Heart right ventricle (tissue), 16 donors: ENCODE results near the gene REL. TPM values are rescaled to one million over a fixed set of nuclear protein-coding genes. Genes with fewer than 3 reads are reported as not detected.
A peak's percentile ranks its signal among the peaks of the same experiment; 100 is the strongest.

ENCODE experiments used
- ATAC-seq, 8 donors: fragments of 200-7000 bp; cut with Tn5 transposase; one replicate each; pipeline ENCODE4 v1.9.1; 2020; ENCODE audit warnings: mild to moderate bottlenecking in 8 of 8, moderate library complexity in 8 of 8, moderate number of reproducible peaks in 1 of 8
- DNase-seq, 2 donors: peaks; one replicate each; pipeline ENCODE4 v3.0.0-alpha.2; 2020
- H3K27ac ChIP-seq, 10 donors: fragments of 200-600 bp; sonication (generic) in 2 of 10; one replicate each; pipeline versions ENCODE4 v1.5.0 to v1.8.0; 2020 to 2022; ENCODE audit warnings: mild to moderate bottlenecking in 3 of 10
- H3K27me3 ChIP-seq, 7 donors: fragments of 200-600 bp; one replicate each; pipeline ENCODE4 v1.8.0; 2021 to 2022; ENCODE audit warnings: mild to moderate bottlenecking in 2 of 7
- H3K36me3 ChIP-seq, 9 donors: fragments of 200-600 bp; sonication (generic) in 1 of 9; one replicate each; pipeline versions ENCODE4 v1.5.0 to v1.8.0; 2020 to 2022; ENCODE audit warnings: mild to moderate bottlenecking in 2 of 9
- H3K4me1 ChIP-seq, 9 donors: fragments of 200-600 bp; sonication (generic) in 1 of 9; one replicate each; pipeline versions ENCODE4 v1.5.0 to v1.8.0; 2020 to 2022; ENCODE audit warnings: mild to moderate bottlenecking in 4 of 9
- H3K4me3 ChIP-seq, 10 donors: fragments of 200-600 bp; sonication (generic) in 2 of 10; one replicate each; pipeline versions ENCODE4 v1.5.0 to v1.8.0; 2020 to 2022; ENCODE audit warnings: mild to moderate bottlenecking in 7 of 10, moderate library complexity in 2 of 10
- H3K9me3 ChIP-seq, 11 donors: fragments of 200-600 bp in 10 of 11; sonication (generic) in 2 of 11; one replicate each; pipeline versions ENCODE4 v1.5.0 to v1.8.0; 2013 to 2022; ENCODE audit warnings: mild to moderate bottlenecking in 2 of 11, control low read depth in 1 of 11, moderate library complexity in 1 of 11
- WGBS, 2 donors: extraction: QIAGEN DNeasy Blood & Tissue Kit; methylation state at CpG; one replicate each; pipeline ENCODE4 v1.1.7; 2013; ENCODE audit warnings: inconsistent platforms in 1 of 2; 5-methylcytosine and 5-hydroxymethylcytosine counted together
- intact Hi-C, 10 donors: fragments of 100-400 bp; cut with DNase I; formaldehyde crosslinking; loops; one replicate each; pipeline versions ENCODE4 v1.11.1 to v1.14.2; 2022
- polyA plus RNA-seq, 2 donors: library from polyadenylated mRNA; stranded (reverse); fragments of 200-250 nt; gene quantifications; one replicate each; pipeline ENCODE4 v1.2.3, GENCODE V29; 2013
- total RNA-seq, 10 donors: library from RNA; stranded (reverse); fragmentation: NEBNext Ultra II Directional in 3 of 10; extraction: Animal tissue kit (Norgen Biotek cat#: 25700) in 3 of 10; gene quantifications; one replicate each; pipeline versions ENCODE4 v1.2.1 to v1.2.4, GENCODE V29; 2021 to 2023
- TF ChIP-seq, protein P1 (sequence below), 9 donors: fragments of 200-600 bp; sonication (generic) in 2 of 9; IDR thresholded peaks; one replicate each; pipeline versions ENCODE4 v1.5.0 to v1.8.0; 2021 to 2022; ENCODE audit warnings: antibody characterized with exemption in 9 of 9, mild to moderate bottlenecking in 5 of 9, moderate library complexity in 1 of 9
- donor health status: Arrhythmogenic right ventricular cardiomyopathy.
- donor health status: ischemic (EF 13 %, LVEDD 7.1; RV severe dilation, severe dysfunction).
- donor health status: healthy with polysubstance abuse.
- donor health status: DM: no; HTN: yes; CAD: no.
- donor health status: DM: no; HTN: no; CAD: no.
- donor health status: ischemic (EF 25% LVEDD 6.9; RV normal size, moderate dysfunction).
- donor health status: ischemic (EF 25% LVEDD 5.7; RV mildly dilated, moderate dysfunction).
- donor health status: healthy.
- donor health status: DM: yes; HTN: yes; CAD: no.
- donor health status: Ischemic cardiomyopathy.
- donor health status: ischemic (EF 35%, LVEDD 5.7; RV mildly dilated, moderate dysfunction).
- donor health status: nonischemic (EF 11% LVEDD 7.7; RV severe dilation, severe dysfunction).
- donor health status: DM: yes; HTN: yes; CAD: no.
- donor health status: PGD.
- donor health status: ischemic (EF 29% LVEDD 5.4; RV normal size, mild dysfunction).
- donor health status: nonischemic (EF 23%, LVEDD 6.1; RV moderate dilation, normal function).

REL gene
- total and polyA plus RNA-seq, 12 donors: 0.49 to 11.7 (median 6.4) TPM

DNA sequence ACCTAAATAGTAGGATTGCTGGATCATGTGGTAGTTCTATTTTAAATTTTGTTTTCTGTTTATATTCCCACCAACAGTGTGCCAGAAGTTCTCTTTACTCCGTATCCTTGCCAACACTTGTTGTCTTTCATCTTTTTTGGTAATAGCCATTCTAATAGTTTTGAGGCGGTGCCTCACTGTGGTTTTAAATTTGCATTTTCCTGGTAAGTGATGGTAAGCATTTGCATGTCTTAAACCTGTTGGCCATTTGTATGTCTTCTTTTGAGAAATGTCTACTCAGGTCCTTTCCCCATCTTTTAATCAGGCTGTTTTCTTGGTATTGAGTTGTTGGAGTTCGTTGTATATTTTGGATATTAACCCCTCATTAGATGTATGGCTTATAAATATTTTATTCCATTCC, 51.6 kb downstream of the REL start:
- Histone ChIP-seq H3K4me3 (no peak overlapping the region), H3K9me3 (no peaks in the 10 kb centered on the region), H3K27ac (no peak overlapping the region), H3K4me1 (peaks cover 0 to 22% (median 0%) of the 10 kb centered on the region in 9 donors), H3K27me3 (no peaks in the 10 kb centered on the region), H3K36me3 (peaks cover 0 to 52% (median 0%) of the 10 kb centered on the region in 9 donors)
- intact Hi-C loops: no loop called here
- ATAC-seq (no peak), DNase-seq (no peak)
- TF ChIP-seq, protein P1, sequence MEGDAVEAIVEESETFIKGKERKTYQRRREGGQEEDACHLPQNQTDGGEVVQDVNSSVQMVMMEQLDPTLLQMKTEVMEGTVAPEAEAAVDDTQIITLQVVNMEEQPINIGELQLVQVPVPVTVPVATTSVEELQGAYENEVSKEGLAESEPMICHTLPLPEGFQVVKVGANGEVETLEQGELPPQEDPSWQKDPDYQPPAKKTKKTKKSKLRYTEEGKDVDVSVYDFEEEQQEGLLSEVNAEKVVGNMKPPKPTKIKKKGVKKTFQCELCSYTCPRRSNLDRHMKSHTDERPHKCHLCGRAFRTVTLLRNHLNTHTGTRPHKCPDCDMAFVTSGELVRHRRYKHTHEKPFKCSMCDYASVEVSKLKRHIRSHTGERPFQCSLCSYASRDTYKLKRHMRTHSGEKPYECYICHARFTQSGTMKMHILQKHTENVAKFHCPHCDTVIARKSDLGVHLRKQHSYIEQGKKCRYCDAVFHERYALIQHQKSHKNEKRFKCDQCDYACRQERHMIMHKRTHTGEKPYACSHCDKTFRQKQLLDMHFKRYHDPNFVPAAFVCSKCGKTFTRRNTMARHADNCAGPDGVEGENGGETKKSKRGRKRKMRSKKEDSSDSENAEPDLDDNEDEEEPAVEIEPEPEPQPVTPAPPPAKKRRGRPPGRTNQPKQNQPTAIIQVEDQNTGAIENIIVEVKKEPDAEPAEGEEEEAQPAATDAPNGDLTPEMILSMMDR (IDR thresholded peaks at IDR 0.05): no peak
- 95 to 98% methylated on average over 3 of the region's 3 CpGs for WGBS, 2 donors

DNA sequence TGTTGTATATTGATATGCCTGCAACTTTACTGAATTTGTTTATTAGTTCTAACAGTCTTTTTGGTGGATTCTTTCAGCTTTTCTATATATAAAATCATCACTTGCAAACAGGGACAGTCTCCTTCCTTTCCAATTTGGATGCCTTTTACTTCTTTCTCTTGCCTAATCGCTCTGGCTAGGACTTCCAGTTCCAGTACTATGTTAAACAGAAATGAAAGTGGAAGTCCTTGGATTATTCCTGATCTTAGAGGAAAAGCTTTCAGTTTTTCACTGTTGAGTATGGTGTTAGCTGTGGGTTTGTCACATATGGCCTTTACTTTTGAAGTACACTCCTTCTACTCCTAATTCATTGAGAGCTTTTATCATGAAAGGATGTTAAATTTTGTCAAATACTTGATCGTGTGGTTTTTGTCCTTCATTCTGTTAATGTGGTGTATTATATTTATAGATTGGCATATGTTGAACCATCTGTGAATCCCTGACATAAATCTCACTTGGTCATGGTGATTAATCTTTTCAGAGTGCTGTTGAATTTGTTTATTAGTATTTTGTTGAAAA, 52.9 kb downstream of the REL start:
- Histone ChIP-seq H3K27me3 (no peaks in the 10 kb centered on the region), H3K27ac (peak overlapping the region in 4 of 10 donors; percentile 17 to 51 (median 34)), H3K9me3 (no peaks in the 10 kb centered on the region), H3K4me1 (peaks cover 0 to 22% (median 0%) of the 10 kb centered on the region in 9 donors), H3K4me3 (no peak overlapping the region), H3K36me3 (peaks cover 0 to 51% (median 0%) of the 10 kb centered on the region in 9 donors)
- peak in 5 of 8 donors; percentile 37 to 73 (median 54) for ATAC-seq
- no peak for DNase-seq
- TF ChIP-seq, protein P1 (IDR thresholded peaks at IDR 0.05): no peak
- intact Hi-C loops: no loop called here
- 54 to 73% methylated on average over 2 of the region's 2 CpGs for WGBS, 2 donors

DNA sequence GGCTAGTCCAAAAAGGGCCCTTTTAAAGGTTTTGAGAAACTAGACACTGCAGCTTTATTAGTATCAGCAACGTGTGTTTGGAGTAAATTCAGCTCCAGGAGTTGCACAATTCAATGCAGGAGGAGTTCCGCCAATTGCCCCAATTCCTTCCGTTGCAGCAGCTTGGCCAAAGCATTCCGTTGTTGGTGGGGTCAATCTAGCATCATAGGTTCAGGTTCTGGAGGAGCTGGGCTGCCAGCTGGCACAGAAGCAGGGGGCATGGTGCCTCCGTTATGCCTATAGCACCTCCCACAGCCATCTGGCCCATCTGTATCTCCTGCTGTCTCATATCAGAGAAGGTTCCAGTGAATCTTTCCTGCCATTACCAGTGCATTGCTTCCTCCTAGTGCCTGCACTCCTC, 55.4 kb downstream of the REL start:
- DNase-seq (no peak), ATAC-seq (no peak)
- Histone ChIP-seq H3K4me3 (no peak overlapping the region), H3K27ac (no peak overlapping the region), H3K27me3 (no peaks in the 10 kb centered on the region), H3K4me1 (peaks cover 0 to 22% (median 0%) of the 10 kb centered on the region in 9 donors), H3K9me3 (no peaks in the 10 kb centered on the region), H3K36me3 (peaks cover 0 to 41% (median 0%) of the 10 kb centered on the region in 9 donors)
- intact Hi-C loops: no loop called here
- TF ChIP-seq, protein P1 (IDR thresholded peaks at IDR 0.05): no peak
- WGBS, 2 donors: 88 to 89% methylated on average over 5 of the region's 5 CpGs

DNA sequence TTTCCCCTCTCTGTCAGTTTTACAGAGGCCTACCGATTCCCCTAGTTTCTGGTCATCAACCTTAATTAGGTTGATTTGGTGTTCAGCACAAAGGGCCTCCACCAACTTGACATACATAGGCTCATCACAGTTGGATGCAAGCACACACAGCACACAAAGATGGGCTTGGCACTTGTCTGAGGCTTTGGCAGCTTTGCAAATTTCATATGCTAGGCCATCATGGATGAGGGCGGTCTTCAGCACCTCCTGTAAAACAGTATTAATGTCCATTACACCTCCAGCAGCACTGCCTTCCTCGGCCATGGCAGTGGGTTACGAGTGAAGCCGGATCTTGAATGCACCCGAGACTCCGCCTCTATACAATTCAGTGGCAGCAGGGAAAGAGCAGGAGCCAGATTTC, 56.9 kb downstream of the REL start:
- Histone ChIP-seq H3K27ac (no peak overlapping the region), H3K4me3 (no peak overlapping the region), H3K4me1 (peaks cover 0 to 22% (median 0%) of the 10 kb centered on the region in 9 donors), H3K9me3 (no peaks in the 10 kb centered on the region), H3K36me3 (peaks cover 0 to 43% (median 0%) of the 10 kb centered on the region in 9 donors), H3K27me3 (no peaks in the 10 kb centered on the region)
- ATAC-seq (no peak), DNase-seq (no peak)
- 97 to 98% methylated on average over 7 of the region's 7 CpGs for WGBS, 2 donors
- intact Hi-C loops: no loop called here
- TF ChIP-seq, protein P1 (IDR thresholded peaks at IDR 0.05): no peak
